Measurements from ENCODE around the gene HBS1L.

DNA sequence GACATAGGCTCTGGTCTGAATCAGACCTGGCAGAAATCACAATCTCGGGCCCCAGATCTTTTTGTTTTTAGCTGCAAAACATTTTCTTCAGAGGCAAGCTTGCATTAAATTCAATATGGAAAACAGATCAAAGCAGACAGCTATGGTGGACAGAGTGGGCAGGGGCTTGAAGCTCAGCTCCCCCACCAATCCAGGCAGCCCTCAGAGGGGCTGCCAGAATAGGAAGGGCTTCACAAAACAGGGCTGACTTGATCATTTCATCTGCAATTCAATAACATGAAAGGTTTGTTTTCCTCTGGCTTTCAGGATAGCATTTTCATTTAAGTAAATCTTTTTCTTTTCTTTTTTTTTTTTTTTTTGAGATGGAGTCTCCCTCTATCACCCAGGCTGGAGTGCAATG lies 55.5 kb downstream of the HBS1L start:
- TF ChIP-seq CTCF (IDR thresholded peaks at IDR 0.05; ENCODE audit: low read depth, low read length, missing input control) = no peak
- TF ChIP-seq FOXA1 (IDR thresholded peaks at IDR 0.05) = no peak

Data from liver (tissue), 2 donors.